Inflammatory macrophage treated with lipopolysaccharide for 1 hour (primary cell): Measurements from ENCODE around the gene PCSK2.

Experiments
- DNase-seq, 2 donors: peaks; one replicate each; pipeline ENCODE4 v3.0.0-alpha.2; 2020 to 2022

PCSK2 gene

DNA sequence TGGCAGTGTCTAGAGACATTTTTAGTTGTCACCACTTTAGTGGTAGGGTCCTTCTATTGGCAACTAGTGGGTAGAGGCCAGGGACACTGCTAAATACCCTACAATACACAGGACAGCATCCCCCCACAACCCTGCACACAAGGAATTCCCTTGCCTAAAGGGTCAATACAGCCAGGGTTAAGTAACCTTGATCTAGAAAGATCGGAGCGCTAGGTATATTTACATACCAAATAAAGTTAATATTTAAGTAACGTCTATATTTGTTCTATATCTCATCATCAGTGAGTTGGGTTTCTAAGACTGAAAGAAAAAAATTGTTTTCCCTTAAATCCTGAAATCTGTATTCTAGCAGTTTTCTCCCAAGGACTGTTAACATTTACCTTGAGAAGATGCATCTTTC, 288.2 kb downstream of the PCSK2 start:
- no peak for DNase-seq

- DNase-seq: peak; percentile 85 to 91
Measured at GRCh38 chr20:17518339-17519052, 291.7 kb downstream of the PCSK2 start.

DNA sequence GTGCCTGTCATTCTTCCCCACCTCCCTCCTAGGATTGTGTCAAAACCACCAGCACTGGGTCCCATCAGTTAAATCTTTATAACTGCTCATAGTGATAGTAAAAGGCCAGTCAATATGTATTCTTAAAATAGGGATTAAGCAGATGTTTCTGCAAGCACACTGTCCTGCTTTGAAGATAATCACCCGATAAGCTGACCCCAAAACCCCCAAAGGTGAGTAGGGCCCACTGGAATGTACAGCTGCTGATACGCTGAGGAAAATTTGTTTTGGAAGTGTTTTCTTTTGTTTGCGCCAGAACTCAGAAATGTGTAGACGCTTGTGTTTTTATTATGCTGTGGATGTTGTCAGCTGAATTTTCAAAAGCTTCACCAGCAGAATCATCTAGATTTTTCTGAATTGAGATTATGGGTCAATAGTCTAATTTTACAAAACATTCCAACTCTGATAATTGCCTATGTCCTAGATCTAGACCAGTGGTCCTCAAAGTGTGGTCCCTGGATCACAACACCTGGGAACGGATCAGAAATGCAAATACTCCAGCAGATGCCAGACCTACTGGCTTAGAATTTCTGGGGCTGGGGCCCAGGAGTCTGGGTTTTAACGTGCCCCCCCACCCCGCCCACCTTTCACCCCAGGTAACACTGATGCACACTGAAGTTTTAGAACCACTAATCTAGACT, 292.9 kb downstream of the PCSK2 start:
- no peak for DNase-seq

DNA sequence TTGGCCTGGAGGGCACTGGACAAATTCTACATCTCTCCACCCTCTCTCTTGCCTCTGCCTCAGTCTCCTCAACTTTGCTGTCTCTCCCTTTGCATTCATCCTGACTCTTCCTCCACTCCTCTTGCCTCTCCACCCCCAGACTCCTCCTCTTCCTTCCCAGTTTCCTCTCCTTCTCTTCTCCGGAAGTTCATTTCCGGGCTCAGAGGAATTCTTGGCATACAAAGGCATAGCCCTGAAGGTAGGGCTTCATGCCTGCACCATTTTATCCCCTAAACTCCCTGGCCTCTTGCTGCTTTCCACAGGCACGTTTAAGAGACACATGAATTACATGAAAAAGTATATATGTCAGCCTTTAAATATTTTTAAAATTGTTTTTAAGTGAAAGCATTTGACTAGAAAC, 293.7 kb downstream of the PCSK2 start:
- DNase-seq: no peak

DNA sequence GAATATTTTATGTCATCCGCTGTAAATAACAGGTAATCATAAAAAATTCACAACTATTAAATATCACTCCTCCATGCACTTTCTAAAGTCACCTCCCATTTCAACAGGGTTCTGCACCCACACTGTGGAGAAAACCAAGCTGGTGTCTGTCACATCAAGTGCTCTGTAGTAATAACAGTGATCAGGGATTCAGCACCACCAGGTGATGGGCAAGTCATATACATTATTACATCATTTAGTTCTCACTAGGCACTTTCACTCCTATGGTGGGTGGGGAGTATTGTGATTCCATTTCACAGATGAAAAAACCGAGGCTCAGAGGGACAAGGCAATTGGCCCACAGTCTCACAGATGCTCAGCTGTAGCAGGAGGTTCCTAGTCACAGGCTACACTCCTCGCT, 295.7 kb downstream of the PCSK2 start:
- no peak for DNase-seq

DNA sequence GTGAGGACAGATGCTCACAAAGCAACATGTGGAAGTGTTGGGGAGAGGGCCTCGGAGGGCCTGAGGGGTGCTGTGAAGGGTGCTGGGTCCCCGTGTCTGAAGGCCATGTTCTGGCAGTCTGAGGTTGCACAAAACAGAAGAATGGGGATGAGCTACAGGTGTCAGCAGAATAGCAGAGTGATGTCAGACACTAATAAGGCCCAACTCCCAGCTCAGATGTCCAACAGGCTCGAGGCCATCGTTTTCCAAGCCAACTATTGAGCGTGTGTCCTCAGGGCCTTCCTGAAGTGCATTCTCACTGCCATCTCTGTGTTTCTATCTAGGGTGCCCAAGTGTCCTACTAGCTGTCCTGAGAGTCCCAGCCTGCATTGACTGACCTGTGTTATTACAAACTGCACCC, 296.5 kb downstream of the PCSK2 start:
- no peak for DNase-seq

- no peak for DNase-seq
Measured at GRCh38 chr20:17524560-17524959, 297.7 kb downstream of the PCSK2 start.

GRCh38 chr20:17525132-17525531, 298.3 kb downstream of the PCSK2 start:
- no peak for DNase-seq

DNA sequence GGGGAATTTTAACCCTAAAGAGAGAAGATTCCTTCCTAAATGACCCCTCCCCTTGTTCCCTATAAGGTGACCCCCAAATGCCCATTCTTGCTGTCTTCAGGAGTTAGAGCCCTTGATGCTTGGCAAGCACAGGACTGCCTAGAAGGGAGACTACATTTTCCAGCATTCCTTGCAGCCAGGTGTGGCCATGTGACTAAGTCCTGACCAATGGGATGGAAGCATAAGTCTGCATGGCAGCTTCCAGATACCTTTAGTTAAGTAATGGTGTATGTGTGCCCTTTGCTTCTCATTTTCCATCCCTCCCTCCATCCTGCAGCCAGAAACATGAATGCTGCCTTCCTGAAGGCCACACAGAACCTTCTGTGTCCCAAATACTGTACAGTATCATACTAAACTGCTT, 298.8 kb downstream of the PCSK2 start:
- DNase-seq: no peak

- no peak for DNase-seq
Measured at GRCh38 chr20:17529586-17529985, 302.7 kb downstream of the PCSK2 start.

GRCh38 chr20:17530153-17530552, 303.3 kb downstream of the PCSK2 start:
- DNase-seq: no peak

- peak; percentile 15 to 28 for DNase-seq
Measured at GRCh38 chr20:17530716-17531664, 304.1 kb downstream of the PCSK2 start, which contains the start of gene BFSP1. BFSP1 (minus strand) TSS chr20:17531379; CDS start chr20:17531329, 50 bp downstream.

DNA sequence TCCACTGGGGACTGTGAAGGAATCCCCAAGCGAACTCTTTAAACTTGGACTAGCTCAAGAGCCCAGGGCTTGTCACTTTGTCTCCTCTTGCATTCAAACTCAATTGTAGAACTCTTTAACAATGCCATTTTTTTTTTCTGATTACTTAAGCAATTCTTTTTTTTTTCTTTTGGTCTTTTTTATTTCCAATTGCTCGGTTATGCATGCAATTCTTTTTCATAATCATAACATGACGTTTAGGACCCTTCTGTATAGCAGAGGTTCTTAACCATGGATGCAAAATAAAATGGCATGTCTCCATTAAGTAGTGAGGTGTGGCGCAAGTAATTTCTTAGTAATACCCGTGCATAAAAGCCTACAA, 304.8 kb downstream of the PCSK2 start:
- no peak for DNase-seq

DNA sequence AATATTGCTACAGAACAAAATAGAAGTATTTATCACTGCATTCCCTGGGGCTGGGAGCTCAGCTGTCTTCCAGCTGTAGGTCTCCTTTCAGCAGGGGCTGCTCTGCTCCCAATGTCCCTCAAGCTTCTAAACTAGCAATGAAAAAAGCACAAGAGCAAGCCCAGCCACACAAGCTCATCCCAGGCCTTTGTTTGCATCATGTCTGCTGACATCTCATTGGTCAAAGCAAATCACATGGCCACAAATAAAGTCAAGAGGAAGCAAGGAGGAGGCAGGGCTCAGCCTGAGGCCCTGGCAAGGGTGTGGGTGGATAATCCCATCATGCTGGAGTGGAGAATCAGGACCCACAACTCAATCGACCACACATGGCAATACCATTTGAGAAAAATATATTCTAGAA, 306.6 kb downstream of the PCSK2 start:
- DNase-seq: peak; percentile 45 to 64

DNA sequence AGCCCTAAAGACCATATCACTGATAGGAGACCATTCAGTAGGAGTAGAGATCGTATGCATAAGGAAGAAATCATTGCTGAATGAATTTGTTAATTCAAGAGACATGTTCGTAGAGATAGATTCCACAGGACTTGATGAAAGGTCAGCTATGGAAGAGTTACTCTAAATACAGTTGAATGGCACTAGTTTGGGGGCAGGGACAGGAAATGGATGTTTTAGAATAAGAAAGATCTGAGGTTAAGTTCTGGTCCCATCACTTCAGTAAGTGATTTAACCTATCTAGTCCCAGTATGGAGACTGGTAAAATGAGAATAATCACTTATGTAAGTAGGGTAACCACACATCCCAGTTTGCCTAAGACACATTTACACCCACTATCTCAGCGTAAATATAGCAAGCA, 307.2 kb downstream of the PCSK2 start:
- no peak for DNase-seq
